ENCODE results near the gene TPRN.

The TPRN gene

GRCh38 chr9:137174722-137175293, 25.7 kb downstream of the TPRN start:
- TF ChIP-seq, protein P1, sequence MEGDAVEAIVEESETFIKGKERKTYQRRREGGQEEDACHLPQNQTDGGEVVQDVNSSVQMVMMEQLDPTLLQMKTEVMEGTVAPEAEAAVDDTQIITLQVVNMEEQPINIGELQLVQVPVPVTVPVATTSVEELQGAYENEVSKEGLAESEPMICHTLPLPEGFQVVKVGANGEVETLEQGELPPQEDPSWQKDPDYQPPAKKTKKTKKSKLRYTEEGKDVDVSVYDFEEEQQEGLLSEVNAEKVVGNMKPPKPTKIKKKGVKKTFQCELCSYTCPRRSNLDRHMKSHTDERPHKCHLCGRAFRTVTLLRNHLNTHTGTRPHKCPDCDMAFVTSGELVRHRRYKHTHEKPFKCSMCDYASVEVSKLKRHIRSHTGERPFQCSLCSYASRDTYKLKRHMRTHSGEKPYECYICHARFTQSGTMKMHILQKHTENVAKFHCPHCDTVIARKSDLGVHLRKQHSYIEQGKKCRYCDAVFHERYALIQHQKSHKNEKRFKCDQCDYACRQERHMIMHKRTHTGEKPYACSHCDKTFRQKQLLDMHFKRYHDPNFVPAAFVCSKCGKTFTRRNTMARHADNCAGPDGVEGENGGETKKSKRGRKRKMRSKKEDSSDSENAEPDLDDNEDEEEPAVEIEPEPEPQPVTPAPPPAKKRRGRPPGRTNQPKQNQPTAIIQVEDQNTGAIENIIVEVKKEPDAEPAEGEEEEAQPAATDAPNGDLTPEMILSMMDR (IDR thresholded peaks at IDR 0.05) = no peak

- TF ChIP-seq, protein P1 (IDR thresholded peaks at IDR 0.05) = no peak
Measured at GRCh38 chr9:137173796-137174664, 26.5 kb downstream of the TPRN start.

- TF ChIP-seq, protein P1 (IDR thresholded peaks at IDR 0.05) = no peak
Measured at GRCh38 chr9:137172901-137173795, 27.4 kb downstream of the TPRN start.

- TF ChIP-seq, protein P1 (IDR thresholded peaks at IDR 0.05) = no peak
Measured at GRCh38 chr9:137171149-137171900, 29.2 kb downstream of the TPRN start.

DNA sequence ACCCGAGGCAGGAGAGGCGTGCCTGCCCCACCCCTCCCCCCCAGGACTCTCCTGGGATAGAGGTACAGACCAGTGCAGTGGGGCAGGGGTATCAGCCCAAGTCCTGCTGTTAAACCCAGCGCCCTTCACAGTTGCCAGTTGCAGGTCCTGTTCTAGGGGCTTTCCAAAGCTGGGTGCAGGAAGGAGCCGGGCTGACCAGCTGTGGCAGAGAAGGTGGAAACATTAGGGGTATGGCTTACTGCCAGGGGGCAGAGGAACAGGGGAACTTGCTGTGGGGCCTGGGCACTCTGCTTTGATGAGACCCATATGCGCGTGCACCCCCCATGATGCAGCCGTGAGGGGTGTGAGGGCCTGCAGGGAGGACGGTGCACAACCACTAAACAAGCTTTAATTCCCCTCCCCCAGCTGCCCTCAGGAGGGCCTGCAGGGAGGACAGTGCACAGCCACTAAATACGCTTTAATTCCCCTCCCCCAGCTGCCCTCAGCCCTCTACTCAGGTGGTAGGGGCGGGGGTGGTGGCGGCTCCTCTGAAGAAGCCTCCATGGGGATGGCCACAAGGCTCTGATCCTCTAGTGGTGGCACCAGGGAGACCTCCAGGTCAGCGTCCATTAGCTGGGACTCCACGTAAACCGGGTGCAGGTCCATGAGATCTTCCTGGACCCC, 29.9 kb downstream of the TPRN start:
- TF ChIP-seq, protein P1 (IDR thresholded peaks at IDR 0.05) = no peak

GRCh38 chr9:137169896-137170358, 30.6 kb downstream of the TPRN start, which contains the start of gene LRRC26:
Gene LRRC26 (minus strand): TSS chr9:137170051. CDS start chr9:137169943, 108 bp downstream.
- TF ChIP-seq, protein P1 (IDR thresholded peaks at IDR 0.05) = no peak
